GM18505 (cell line): ENCODE results near the gene TRERF1.

ENCODE experiments used
- ATAC-seq: cut with Tn5 transposase; IDR thresholded peaks from one replicate; pipeline ENCODE4 v1.9.1; 2021; ENCODE audit not compliant: unreplicated experiment
- POLR2A ChIP-seq: IDR thresholded peaks from 4 replicates; pipeline ENCODE4 v1.6.1; 2011; ENCODE audit warnings: borderline replicate concordance; ENCODE audit not compliant: insufficient read depth, insufficient read length; ENCODE audit errors: extremely low read depth

The TRERF1 gene

GRCh38 chr6:42266538-42266937, 185.2 kb downstream of the TRERF1 start:
- ATAC-seq: no peak
- no peak for TF ChIP-seq POLR2A

GRCh38 chr6:42264852-42265390, 186.8 kb downstream of the TRERF1 start:
- no peak for ATAC-seq

GRCh38 chr6:42264162-42264851, 187.4 kb downstream of the TRERF1 start:
- ATAC-seq: no peak
- TF ChIP-seq POLR2A: no peak

More at GRCh38 chr6:42264852-42265390, 186.8 kb downstream of the TRERF1 start:
- no peak for TF ChIP-seq POLR2A

GRCh38 chr6:42263165-42263728, 188.5 kb downstream of the TRERF1 start:
- no peak for TF ChIP-seq POLR2A
- ATAC-seq: no peak

GRCh38 chr6:42260972-42261371, 190.8 kb downstream of the TRERF1 start:
- no peak for ATAC-seq
- TF ChIP-seq POLR2A: no peak

- no peak for TF ChIP-seq POLR2A
- ATAC-seq: no peak
Measured at GRCh38 chr6:42260396-42260888, 191.3 kb downstream of the TRERF1 start.

- ATAC-seq: no peak
- TF ChIP-seq POLR2A: no peak
Measured at GRCh38 chr6:42259841-42260395, 191.8 kb downstream of the TRERF1 start.

- no peak for ATAC-seq
- no peak for TF ChIP-seq POLR2A
Measured at GRCh38 chr6:42259286-42259685, 192.4 kb downstream of the TRERF1 start.

- ATAC-seq: no peak
- no peak for TF ChIP-seq POLR2A
Measured at GRCh38 chr6:42257614-42258013, 194.1 kb downstream of the TRERF1 start.

- no peak for ATAC-seq
Measured at GRCh38 chr6:42257063-42257462, 194.7 kb downstream of the TRERF1 start.

GRCh38 chr6:42255050-42255449, 196.7 kb downstream of the TRERF1 start:
- no peak for ATAC-seq
- TF ChIP-seq POLR2A: no peak

More at GRCh38 chr6:42257063-42257462, 194.7 kb downstream of the TRERF1 start:
- no peak for TF ChIP-seq POLR2A

GRCh38 chr6:42254505-42254904, 197.2 kb downstream of the TRERF1 start:
- no peak for TF ChIP-seq POLR2A
- no peak for ATAC-seq

- no peak for ATAC-seq
- no peak for TF ChIP-seq POLR2A
Measured at GRCh38 chr6:42251911-42252637, 199.7 kb downstream of the TRERF1 start.

- no peak for ATAC-seq
- TF ChIP-seq POLR2A: no peak
Measured at GRCh38 chr6:42251500-42251899, 200.2 kb downstream of the TRERF1 start.

- no peak for TF ChIP-seq POLR2A
- ATAC-seq: no peak
Measured at GRCh38 chr6:42250274-42250931, 201.3 kb downstream of the TRERF1 start.
